ENCODE data around the gene COLGALT1.

COLGALT1 gene

DNA sequence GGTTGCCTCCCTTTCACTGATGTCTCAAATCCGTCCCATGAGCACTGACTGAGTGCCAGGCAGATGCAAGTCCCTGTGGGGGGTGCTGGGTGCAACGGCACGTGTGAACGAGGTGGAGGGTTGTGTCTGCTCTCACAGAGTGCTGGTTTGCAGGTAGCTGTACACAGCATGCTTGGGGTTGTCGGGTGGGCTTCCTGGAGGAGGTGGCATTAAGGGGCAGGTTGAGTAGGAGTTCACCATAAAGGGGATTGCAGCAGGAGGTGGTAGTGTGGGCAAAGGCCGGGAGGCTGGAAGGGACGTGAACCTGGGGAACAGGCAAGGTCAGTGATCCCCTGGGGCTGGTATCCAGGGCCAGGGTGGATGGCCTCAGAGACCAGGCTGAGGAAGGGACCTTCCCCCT lies 17.2 kb downstream of the COLGALT1 start:
- no peak for TF ChIP-seq CTCF (conservative IDR thresholded peaks at IDR 0.05; ENCODE audit: low read depth, low read length)
- no peak for DNase-seq (ENCODE audit: low read depth)
- H3K4me3 ChIP-seq (ENCODE audit: low read depth, low read length), result no peak overlapping the region

GRCh38 chr19:17575871-17576757 lies 20.7 kb downstream of the COLGALT1 start:
- no peak for DNase-seq (ENCODE audit: low read depth)
- no peak overlapping the region for H3K4me3 ChIP-seq (ENCODE audit: low read depth, low read length)
- no peak for TF ChIP-seq CTCF (conservative IDR thresholded peaks at IDR 0.05; ENCODE audit: low read depth, low read length)

GRCh38 chr19:17576758-17577456 lies 21.5 kb downstream of the COLGALT1 start:
- no peak overlapping the region for H3K4me3 ChIP-seq (ENCODE audit: low read depth, low read length)
- no peak for TF ChIP-seq CTCF (conservative IDR thresholded peaks at IDR 0.05; ENCODE audit: low read depth, low read length)
- no peak for DNase-seq (ENCODE audit: low read depth)

GRCh38 chr19:17577457-17578097 lies 22.1 kb downstream of the COLGALT1 start:
- TF ChIP-seq CTCF (conservative IDR thresholded peaks at IDR 0.05; ENCODE audit: low read depth, low read length), result no peak
- no peak overlapping the region for H3K4me3 ChIP-seq (ENCODE audit: low read depth, low read length)
- DNase-seq (ENCODE audit: low read depth), result no peak

DNA sequence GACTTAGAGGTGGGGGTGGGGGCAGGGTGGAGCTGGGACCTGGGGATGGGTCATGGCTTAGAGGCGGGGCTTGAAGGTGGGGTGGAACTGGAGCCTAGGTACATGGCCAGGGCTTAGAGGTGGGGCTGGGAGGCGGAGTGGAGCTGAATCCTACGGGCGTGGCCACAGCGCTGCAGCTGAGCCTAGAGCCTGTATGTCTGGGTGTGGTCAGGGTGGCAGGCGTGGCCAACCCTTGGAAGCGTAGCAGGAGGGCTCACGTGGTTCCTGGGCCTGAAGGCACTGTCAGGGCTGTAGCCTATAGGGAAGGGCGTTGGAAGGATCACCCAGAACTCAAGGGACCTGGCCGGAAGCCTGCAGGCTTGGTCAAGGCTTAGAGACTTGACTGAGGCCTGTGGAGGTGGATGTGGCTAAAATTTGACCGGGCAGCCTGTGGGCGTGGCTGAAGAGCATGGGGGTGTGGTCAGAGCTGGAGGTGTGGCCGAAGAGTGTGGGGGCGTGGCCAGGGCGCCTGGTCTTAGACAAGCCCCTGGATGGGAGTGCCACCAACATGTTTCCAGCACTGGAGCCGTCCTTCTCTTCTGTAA lies 24.3 kb downstream of the COLGALT1 start:
- H3K4me3 ChIP-seq (ENCODE audit: low read depth, low read length), result no peak overlapping the region
- DNase-seq (ENCODE audit: low read depth), result peak; percentile 73
- TF ChIP-seq CTCF (conservative IDR thresholded peaks at IDR 0.05; ENCODE audit: low read depth, low read length), result no peak

DNA sequence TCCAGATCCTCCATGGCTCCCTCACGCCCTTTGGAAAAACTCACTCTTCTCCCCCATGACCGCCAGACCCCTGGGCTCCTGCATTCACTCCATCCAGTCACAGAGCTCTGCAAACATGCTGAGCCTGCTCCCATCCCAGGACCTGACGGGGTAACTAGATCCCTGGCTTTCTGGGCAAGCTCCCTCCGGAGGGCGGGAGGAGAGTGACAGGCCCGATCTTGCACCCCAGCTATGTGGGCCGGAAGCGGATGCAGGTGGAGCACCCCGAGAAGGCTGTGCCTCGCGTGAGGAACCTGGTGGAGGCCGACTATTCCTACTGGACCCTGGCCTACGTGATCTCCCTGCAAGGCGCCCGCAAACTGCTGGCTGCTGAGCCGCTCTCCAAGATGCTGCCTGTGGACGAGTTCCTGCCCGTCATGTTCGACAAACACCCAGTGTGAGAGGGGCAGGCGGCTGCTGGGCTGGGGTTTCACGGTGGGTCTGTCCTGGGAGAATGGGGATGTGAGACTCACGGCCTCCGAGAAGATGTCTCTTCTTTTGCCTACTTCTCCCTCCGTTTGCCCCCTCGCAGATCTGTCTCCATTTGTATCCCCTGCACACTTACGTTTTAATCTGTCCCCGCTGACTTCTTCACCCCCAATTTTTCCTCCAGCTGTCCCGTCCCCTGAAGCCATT lies 25.2 kb downstream of the COLGALT1 start:
- DNase-seq (ENCODE audit: low read depth), result no peak
- H3K4me3 ChIP-seq (ENCODE audit: low read depth, low read length), result no peak overlapping the region
- TF ChIP-seq CTCF (conservative IDR thresholded peaks at IDR 0.05; ENCODE audit: low read depth, low read length), result peak; percentile 36

Measured in choroid plexus epithelial cell (primary cell).